Lung (tissue), 12 donors: ENCODE measurements around the gene KANK3. TPM values are rescaled to one million over a fixed set of nuclear protein-coding genes. Genes with fewer than 3 reads are reported as not detected.

ENCODE experiments used
- ATAC-seq: fragments of 200-7000 bp; cut with Tn5 transposase; one replicate; pipeline ENCODE4 v1.9.1; 2020; ENCODE audit warnings: moderate number of reproducible peaks; ENCODE audit not compliant: insufficient read depth, low FRiP score
- DNase-seq, 3 donors: peaks; one replicate each; pipeline ENCODE4 v3.0.0-alpha.2; 2013 to 2017
- H3K27ac ChIP-seq, 2 donors: one replicate each; pipeline ENCODE4 v1.5.1; 2013; ENCODE audit warnings: mild to moderate bottlenecking in 2 of 2, moderate library complexity in 2 of 2, control low read depth in 1 of 2, inconsistent platforms in 1 of 2, low read depth in 1 of 2, low read length in 1 of 2
- H3K27me3 ChIP-seq, 3 donors: one replicate each; pipeline ENCODE4 v1.5.1; 2013; ENCODE audit warnings: low read length in 2 of 3; ENCODE audit not compliant: control insufficient read depth in 3 of 3, insufficient read depth in 3 of 3
- H3K36me3 ChIP-seq, 4 donors: one replicate each; pipeline ENCODE4 v1.5.1; 2013; ENCODE audit warnings: low read length in 4 of 4, mild to moderate bottlenecking in 1 of 4, moderate library complexity in 1 of 4; ENCODE audit not compliant: control insufficient read depth in 4 of 4, insufficient read depth in 4 of 4
- H3K4me1 ChIP-seq, 5 donors: one replicate each; pipeline ENCODE4 v1.5.1; 2013; ENCODE audit warnings: low read length in 5 of 5, mild to moderate bottlenecking in 2 of 5, moderate library complexity in 1 of 5; ENCODE audit not compliant: control insufficient read depth in 5 of 5, insufficient read depth in 5 of 5
- H3K4me3 ChIP-seq: one replicate; pipeline ENCODE4 v1.5.1; 2013; ENCODE audit warnings: mild to moderate bottlenecking, control low read depth, moderate library complexity
- H3K9ac ChIP-seq, 2 donors: one replicate each; pipeline ENCODE4 v1.5.1; 2013; ENCODE audit warnings: low read length in 2 of 2, control low read depth in 1 of 2; ENCODE audit not compliant: insufficient read depth in 1 of 2
- H3K9me3 ChIP-seq, 4 donors: one replicate each; pipeline ENCODE4 v1.5.1; 2013; ENCODE audit warnings: low read length in 3 of 4, mild to moderate bottlenecking in 1 of 4, moderate library complexity in 1 of 4; ENCODE audit not compliant: control insufficient read depth in 4 of 4, insufficient read depth in 3 of 4
- CTCF ChIP-seq: IDR thresholded peaks from 2 replicates; pipeline ENCODE4 v1.5.1; 2012; ENCODE audit warnings: mild to moderate bottlenecking; ENCODE audit errors: control extremely low read depth, extremely low read depth
- WGBS, 2 donors: extraction: QIAGEN DNeasy Blood & Tissue Kit; methylation state at CpG; one replicate each; pipeline ENCODE4 v1.1.7; 2013; 5-methylcytosine and 5-hydroxymethylcytosine counted together
- polyA plus RNA-seq, 2 donors: library from polyadenylated mRNA; stranded (reverse); fragments of 200-250 nt; gene quantifications; one replicate each; pipeline ENCODE4 v1.2.1, GENCODE V29; 2013
- total RNA-seq, 2 donors: library from RNA; depleted of rRNA in 1 of 2; stranded (reverse); fragments of >200 nt in 1 of 2; gene quantifications; one replicate each; pipeline ENCODE4 v1.2.1, GENCODE V29; 2014 to 2021
- donor health status: control.
- donor health status: control.
- donor health status: Bipolar disorder and iron deficiency.
- donor health status: healthy.
- donor health status: DM: yes; HTN: yes; CAD: no.

Gene KANK3
- total and polyA plus RNA-seq, 4 donors: 24.0 to 42.3 (median 26.7) TPM

- WGBS, 2 donors: 1 to 2% methylated on average over 61 to 63 of the region's 63 CpGs
- ATAC-seq: peak; percentile 94
- peak within 1 kb of the TSS; percentile 51 for H3K4me3 ChIP-seq
- peaks cover 0 to 19% (median 5%) of the 10 kb centered on the region in 5 donors for H3K4me1 ChIP-seq
- H3K9me3 ChIP-seq: no peaks in the 10 kb centered on the region
- no peaks in the 10 kb centered on the region for H3K27me3 ChIP-seq
- DNase-seq: peak; percentile 90 to 95 (median 93)
- peaks cover 0 to 15% (median 13%) of the 10 kb centered on the region in 4 donors for H3K36me3 ChIP-seq
- peak within 1 kb of the TSS; percentile 54 to 84 for H3K27ac ChIP-seq
- no peak for TF ChIP-seq CTCF
- H3K9ac ChIP-seq: peak within 1 kb of the TSS; percentile 51 to 60
These were observed 34.8 kb downstream of the KANK3 start, which contains the start of gene CD320 for GRCh38 chr19:8307965-8308866. Gene CD320, minus strand, starts transcription at chr19:8308358. Its CDS starts 68 bp downstream, at chr19:8308290.

GRCh38 chr19:8307400-8307964 lies 35.6 kb downstream of the KANK3 start:
- ATAC-seq (no peak), DNase-seq (peak in 1 of 3 donors; percentile 15)
- peaks cover 0 to 13% (median 12%) of the 10 kb centered on the region in 4 donors for H3K36me3 ChIP-seq
- H3K27me3 ChIP-seq: no peaks in the 10 kb centered on the region
- no peak for TF ChIP-seq CTCF
- peak overlapping the region; percentile 51 for H3K4me3 ChIP-seq
- WGBS, 2 donors: 29 to 53% methylated on average over 24 of the region's 24 CpGs
- peaks cover 0 to 19% (median 5%) of the 10 kb centered on the region in 5 donors for H3K4me1 ChIP-seq
- H3K9ac ChIP-seq: peak overlapping the region; percentile 51 to 60
- H3K9me3 ChIP-seq: no peaks in the 10 kb centered on the region
- peak overlapping the region in 1 of 2 donors; percentile 84 for H3K27ac ChIP-seq

- H3K27ac ChIP-seq: peak overlapping the region in 1 of 2 donors; percentile 17
- 67 to 79% methylated on average over 17 of the region's 17 CpGs for WGBS, 2 donors
These were observed 36.6 kb downstream of the KANK3 start for GRCh38 chr19:8306235-8307054.

More at GRCh38 chr19:8306235-8307054, 36.6 kb downstream of the KANK3 start:
- peaks cover 0 to 19% (median 4%) of the 10 kb centered on the region in 5 donors for H3K4me1 ChIP-seq
- no peak for DNase-seq
- no peaks in the 10 kb centered on the region for H3K27me3 ChIP-seq
- no peak overlapping the region for H3K9ac ChIP-seq
- TF ChIP-seq CTCF: no peak
- H3K4me3 ChIP-seq: no peak overlapping the region
- no peak for ATAC-seq
- H3K36me3 ChIP-seq: peaks cover 0 to 15% (median 12%) of the 10 kb centered on the region in 4 donors
- no peaks in the 10 kb centered on the region for H3K9me3 ChIP-seq
